A549 (cell line): ENCODE results near the gene ATP13A2.

Experiments
- CEBPB ChIP-seq, 2 experiments: fragments of >200 bp in 1 of 2; sonication (Bioruptor Twin) in 1 of 2; formaldehyde crosslinking in 1 of 2; IDR thresholded peaks; 2 replicates each; pipeline ENCODE4 v1.6.1; 2012 to 2016
- CHD2 ChIP-seq: fragments of 150-350 bp; IDR thresholded peaks from 2 replicates; pipeline ENCODE4 v1.6.1; 2014; ENCODE audit warnings: low read length; ENCODE audit not compliant: partially characterized antibody
- EP300 ChIP-seq, 2 experiments: fragments of >200 bp; sonication (Bioruptor Twin); formaldehyde crosslinking; IDR thresholded peaks; 2 replicates in 1 of 2; 3 replicates in 1 of 2; pipeline ENCODE4 v1.6.1; 2016 to 2017
- MAFK ChIP-seq: fragments of 450-650 bp; IDR thresholded peaks from 2 replicates; pipeline ENCODE4 v1.6.1; 2014; ENCODE audit not compliant: partially characterized antibody
- POLR2A ChIP-seq: IDR thresholded peaks from 2 replicates; pipeline ENCODE4 v1.6.1; 2012; ENCODE audit warnings: mild to moderate bottlenecking, low read length
- RFX5 ChIP-seq: fragments of 450-650 bp; IDR thresholded peaks from 2 replicates; pipeline ENCODE4 v1.7.1; 2014; ENCODE audit warnings: antibody characterized with exemption, mild to moderate bottlenecking, moderate library complexity

DNA sequence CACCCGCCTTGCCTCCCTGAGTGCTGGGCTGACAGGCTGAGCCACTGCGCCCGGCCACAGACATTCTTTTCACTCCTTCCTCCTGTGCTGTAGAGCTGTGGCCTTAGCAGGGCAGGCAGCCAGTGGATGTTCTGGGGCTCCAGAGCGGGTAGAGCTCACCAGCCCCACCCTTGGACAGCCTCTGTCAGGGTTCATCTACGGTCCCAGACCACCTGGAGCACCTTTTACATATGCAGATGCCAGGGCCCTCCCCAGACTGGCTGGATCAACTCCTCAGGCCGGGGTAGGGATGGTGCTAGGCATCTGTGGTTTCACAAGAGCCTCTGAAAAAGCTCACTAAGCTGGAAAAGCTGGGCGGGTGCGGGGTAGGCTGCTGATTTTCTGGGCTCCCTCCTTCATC, 4.6 kb downstream of the ATP13A2 start:
- no peak for TF ChIP-seq CEBPB (IDR thresholded peaks at IDR 0.05)
- no peak for TF ChIP-seq EP300 (IDR thresholded peaks at IDR 0.05)
- no peak for TF ChIP-seq POLR2A
- TF ChIP-seq RFX5 = no peak
- TF ChIP-seq MAFK = no peak
- no peak for TF ChIP-seq CHD2
